HG02571 (cell line): Measurements from ENCODE around the gene TMC1.

Experiments used
- ATAC-seq: cut with Tn5 transposase; IDR thresholded peaks from one replicate; pipeline ENCODE4 v1.9.1; 2021; ENCODE audit warnings: mild to moderate bottlenecking, moderate library complexity; ENCODE audit not compliant: unreplicated experiment

Gene TMC1

DNA sequence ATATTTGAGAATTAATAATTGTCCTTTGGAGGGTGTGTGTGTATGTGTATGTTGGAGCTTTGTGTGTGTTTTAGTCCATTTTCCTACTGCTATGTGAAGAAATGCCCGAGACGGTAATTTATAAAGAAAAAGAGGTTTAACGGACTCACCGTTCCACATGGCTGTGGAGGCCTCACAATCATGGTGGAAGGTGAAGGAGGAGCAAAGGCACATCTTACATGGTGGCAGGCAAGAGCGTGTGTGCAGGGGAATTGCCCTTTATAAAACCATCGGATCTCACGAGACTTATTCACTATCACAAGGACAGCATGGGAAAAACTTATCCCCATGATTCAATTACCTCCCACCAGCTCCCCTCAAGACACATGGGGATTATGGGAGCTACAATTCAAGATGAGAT is 44.1 kb downstream of the TMC1 start:
- ATAC-seq: no peak

DNA sequence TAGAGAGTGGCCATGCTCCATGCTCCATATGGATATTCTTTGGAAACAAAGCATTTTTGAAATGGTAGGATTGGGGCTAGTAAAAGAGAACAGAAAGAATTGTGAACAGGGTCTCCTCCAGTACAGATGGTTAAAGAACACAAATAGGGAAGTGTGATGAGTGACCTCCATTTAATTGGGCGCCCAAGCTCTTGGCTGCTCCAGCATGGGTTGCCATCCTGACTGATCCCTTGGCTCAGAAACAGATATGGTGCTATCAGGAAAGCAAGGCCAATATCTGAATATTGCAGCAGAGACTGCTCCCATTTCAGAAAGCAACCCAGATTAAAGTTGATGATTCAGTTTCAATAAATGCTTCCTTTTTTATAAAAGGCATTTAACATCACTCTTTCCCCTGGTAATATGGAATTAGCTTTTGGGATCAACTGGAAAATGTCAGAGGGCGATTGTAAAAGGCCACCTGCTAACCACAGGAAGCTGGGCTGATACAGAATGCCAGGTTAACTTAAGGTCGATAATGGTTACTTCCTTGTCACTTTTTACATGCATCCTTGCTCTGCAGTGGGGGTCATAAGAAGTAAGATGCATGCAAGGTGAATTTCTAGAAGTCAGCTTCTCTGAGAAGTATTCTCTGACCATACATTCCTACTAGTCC is 52.9 kb downstream of the TMC1 start:
- no peak for ATAC-seq

DNA sequence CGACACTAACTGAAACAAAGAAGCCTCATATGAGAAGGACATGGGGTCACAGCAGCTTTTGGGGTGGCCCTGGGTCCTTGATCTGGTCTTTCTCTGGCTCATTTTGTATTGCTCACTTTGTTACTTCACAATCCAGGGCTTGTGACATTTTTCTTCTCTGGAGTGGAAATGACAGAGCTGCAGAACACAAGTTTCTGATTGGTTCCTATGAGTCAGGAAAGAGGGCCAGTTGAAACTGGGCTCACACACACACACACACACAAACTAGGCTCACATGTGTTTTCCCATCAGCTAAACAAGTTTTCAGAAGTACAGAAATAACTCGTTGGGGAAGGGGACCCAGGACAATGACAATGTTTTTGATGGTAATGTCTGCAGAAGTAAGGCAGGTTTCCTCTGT is 54.3 kb downstream of the TMC1 start:
- no peak for ATAC-seq

DNA sequence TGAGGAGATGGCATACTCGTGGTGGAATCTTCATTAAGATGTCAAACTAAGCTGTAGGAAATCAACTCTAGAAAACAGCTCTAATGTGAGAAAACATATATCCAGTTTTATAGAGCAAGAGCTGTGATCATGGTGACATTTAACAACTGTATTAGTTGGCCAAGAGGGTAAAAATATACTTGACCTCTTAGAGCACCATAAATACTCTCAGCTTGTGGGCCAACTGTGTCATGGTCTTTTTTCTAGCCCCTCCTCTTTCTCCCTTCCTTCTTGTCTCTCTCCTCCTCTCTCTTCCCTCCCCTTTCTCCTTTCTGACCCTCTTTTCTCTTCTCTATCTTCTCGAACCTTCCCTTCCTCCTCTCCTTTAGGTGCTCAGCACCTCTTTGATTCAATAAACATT is 54.7 kb downstream of the TMC1 start:
- no peak for ATAC-seq

DNA sequence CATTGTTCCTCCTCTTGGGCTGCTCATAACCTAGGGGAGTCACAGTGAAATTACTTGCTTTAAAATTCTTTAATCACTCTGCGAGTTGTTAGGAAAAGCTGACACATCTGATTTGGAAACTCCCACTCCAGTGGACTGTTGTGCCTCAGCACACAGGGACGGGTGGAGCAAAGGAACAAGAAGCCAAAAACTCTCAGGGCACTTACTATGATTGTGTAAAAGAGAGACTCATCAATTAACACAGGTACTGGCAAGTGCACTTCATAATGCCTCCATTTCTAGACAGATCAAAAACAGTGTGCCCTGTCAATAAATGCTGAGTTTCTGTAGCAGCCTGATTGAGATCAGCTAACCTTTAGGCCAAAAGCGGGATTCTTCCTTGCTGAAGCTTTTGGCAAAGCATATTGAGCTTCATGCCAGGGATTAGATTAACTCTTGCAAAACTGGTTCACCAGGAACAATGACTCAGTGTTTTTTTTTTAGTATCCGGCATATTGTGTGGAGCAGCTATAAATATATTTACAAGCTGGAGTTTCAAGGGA is 55.9 kb downstream of the TMC1 start:
- ATAC-seq: no peak

DNA sequence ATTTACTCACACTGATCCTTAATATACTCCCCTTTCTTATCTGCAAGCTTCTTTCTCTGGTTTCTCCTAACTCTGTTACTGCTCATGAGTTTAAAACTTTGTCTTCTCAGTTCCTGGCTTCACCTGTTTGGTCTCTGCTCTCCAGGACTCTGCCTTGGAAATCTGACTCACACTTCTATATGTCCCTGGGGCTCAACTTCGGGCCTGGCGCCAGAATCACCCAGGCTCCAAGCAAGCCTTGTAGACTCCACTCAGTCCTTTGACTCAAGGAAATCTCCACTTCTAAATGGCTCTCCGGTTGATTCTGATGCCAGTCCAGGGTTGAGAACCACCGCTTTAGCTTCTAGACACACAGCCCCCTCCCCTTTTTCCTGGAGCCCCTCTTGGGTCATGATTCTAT is 57.8 kb downstream of the TMC1 start:
- no peak for ATAC-seq

DNA sequence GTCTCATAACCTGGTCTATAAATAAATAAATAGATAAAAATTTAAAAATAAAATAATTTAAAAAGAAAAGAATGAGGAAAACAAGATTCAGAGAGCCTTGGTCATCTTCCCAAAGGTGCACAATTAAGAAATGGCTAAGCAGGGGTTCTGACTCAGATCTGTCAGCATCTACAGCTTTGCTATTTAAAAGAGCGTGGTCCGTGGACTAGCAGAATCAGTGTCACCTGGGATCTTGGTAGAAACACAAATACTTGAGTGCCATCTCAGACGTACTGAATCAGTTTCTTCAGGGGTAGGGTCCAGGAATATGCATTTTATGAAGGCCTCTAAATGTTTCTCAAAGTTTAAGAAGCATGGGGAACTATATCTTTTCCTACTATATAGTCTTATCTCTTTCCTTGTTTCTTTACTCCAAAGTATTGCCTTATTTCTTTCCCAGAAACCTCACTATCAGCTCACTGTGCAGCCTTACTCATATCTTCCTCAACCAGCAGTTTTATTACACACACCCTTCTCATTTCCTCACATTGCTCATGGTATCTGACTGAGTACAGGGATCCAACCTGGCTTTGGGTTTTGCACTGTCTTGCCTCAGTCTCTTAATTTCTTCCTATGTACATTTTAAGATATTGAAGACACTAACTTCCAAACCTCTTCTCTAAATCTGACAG is 58.6 kb downstream of the TMC1 start:
- no peak for ATAC-seq

DNA sequence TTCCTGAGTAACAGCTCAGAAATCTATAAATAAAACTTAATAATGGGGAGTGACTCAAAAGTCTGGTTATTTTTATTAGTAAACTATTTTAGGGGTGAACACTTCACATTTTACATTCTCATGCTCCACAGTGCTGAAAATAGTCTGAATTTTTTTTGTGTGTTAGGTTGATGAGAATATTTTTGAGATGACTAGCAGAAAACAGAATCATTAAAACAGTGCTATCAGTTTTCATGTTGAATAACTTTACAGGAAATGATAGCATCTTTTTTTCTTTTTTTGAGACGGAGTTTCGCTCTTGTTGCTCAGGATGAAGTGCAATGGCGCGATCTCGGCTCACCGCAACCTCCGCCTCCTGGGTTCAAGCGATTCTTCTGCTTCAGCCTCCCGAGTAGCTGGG is 60.3 kb downstream of the TMC1 start:
- ATAC-seq: no peak

DNA sequence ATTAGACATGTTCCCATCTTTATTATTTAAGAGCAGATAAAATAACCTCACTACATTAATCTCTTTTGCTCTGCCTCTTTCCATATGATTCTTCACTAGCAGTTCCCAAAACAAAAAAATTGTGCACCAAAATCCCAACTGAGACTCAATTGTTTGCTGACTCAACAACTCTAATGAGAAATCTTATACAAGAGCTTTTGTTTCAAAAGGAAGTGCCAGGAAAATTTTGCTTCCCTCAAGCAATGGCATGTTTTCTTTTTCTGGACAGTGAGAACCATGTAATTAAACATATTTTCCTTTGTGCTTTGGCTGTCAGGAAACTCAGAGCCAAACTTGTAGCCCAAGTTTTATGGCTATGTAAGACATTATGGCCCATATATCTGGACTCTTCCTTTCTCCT is 62.0 kb downstream of the TMC1 start:
- no peak for ATAC-seq

DNA sequence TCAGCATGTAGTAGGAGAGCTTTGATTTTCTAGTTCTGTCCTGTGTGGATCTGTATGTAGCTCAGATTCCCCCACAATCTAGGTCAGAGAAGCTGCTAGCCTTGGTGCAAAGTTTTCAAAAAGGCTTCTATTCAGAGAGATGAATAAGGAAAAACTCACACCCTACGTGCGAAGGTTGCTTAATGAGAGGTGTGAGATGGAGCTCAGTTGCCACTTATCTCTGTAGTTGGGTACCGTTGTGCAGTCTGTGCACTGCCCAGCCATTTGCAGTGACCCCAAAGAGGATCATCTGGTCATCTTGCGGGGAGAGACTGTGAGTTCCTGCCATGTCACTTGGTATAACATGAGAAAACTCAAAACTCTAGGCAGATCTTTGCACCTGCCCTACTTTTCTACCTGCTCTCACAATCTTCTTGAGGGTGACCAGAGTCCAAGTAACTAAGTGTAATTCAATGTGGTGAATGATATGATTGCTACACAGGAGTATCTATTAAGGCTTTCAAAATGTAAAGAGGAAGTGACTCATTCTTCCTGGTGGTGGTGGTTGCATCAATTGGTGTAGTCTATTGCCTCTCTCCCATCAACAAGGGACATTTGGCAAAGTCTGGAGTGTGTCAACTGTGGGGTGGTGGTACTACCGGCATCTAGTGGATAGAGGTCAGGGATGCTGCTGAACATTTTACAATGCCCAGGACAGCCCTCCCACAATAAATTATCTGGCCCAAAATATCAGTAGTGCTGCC is 65.2 kb downstream of the TMC1 start:
- no peak for ATAC-seq

DNA sequence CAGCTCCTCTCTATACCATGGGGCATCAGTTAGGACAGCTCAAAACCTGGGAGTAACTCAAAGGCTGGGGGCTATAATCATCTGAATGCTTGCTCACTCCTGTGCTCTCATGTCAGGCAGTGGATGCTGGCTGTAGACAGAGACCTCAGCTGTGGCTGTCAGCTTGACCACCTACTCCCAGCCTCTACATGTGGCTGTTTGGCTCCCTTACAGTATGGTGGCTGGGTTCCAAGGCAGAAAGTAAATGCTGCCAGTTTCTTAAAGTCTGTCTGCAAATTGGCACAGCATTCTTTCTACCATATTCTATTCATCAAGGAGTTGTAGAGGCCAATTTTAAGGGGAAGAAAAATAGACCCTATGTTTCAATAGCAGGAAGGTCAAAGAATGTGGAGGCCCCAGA is 66.9 kb downstream of the TMC1 start:
- ATAC-seq: no peak

DNA sequence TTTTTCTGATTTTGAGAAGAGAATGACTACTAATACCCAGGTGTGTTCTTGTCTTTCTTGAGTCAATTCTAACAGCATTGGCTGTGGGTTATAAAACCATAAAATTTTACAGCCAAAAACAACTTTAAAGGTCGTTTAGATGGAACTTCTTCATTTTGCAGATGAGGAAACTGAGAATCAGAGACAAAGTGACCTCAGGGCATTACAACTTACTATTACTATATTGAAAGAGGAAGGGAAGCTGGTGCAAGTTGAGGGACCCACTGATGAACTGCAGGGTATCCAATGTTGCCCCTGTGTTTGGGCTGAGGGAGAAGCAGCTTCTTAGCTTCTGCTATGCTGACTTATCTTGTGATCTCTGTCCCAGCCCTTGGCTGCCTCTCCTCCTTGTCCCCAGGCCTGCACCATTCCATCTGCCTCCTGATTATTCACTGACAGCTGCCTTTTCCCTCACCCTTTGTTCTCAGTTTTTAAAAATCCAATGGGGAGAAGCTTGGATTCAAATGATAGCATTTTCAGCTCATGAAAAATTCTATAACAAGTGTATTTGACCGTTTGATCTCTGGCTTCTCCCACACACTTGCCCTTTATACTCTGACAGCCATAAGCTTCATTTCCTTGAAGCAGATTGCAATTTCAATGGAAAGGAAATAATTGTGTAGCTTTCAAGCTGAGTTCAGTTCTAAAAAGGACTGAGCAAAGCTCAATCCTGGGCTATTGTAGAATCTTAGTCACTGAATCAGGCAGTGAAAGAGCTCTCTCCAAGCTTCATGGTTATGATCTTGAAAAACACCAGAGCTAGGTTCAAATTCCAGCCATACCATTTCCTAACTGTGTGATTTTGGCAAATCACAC is 68.5 kb downstream of the TMC1 start:
- ATAC-seq: no peak

DNA sequence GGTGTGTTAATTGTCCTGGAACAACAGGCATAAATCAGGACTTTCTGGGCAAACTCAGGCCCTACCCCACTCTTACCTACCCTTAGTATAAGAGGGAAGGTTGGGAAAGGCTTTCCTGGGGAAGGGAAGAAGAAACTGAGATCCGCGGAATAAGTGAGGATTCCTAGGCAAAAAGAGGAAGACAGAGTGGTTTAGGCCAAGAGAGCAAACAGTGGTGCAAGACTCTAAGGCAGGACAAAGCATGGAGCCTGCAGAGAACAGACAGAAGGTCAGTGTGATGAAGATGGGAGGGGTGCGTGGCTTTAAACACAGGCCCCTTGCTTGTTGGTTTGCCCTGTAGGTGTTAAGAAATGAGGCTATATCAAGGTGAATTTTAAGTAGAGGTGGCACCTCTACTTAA is 69.4 kb downstream of the TMC1 start:
- no peak for ATAC-seq

DNA sequence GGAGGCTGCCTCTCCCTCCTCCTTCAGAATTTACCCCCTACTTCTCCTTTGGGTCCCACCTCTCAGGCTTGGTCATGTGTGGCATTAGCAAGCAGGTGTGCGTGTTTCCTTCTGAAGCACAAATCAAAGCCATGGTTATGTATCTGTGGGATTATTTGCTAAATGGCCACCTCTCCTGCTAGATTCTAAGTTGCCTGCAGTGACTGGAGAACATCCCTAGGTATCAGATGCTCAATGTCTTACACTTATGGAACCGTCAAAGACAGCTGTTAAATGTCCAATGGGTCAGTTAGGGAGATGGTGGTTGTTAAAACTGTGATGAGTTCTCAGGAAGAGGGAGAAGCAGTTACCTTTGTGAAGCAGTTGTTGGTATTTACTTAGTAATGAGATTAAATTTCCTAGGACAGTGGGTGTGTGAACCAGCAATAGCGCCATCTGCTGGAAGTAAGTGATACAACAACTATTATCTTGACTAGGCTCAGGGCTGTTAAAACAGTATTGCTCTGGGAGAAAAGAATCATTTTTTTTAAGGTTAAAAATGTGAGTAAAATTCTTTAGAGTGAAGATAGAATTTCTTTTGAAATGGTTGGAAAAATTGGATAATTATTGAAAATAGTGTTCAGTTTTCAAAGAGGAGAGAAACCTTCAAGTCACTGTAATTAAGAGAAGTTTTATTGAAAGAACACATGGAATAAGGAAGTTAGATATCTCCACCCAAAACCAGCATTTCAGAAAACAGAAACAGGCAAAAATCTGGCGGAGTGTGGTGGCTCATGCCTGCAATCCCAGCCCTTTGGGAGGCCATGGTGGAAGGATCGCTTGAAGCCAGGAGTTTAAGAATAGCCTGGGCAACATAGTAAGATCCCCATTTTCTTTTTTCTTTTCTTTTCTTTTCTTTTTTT is 71.3 kb downstream of the TMC1 start:
- ATAC-seq: peak; percentile 75

DNA sequence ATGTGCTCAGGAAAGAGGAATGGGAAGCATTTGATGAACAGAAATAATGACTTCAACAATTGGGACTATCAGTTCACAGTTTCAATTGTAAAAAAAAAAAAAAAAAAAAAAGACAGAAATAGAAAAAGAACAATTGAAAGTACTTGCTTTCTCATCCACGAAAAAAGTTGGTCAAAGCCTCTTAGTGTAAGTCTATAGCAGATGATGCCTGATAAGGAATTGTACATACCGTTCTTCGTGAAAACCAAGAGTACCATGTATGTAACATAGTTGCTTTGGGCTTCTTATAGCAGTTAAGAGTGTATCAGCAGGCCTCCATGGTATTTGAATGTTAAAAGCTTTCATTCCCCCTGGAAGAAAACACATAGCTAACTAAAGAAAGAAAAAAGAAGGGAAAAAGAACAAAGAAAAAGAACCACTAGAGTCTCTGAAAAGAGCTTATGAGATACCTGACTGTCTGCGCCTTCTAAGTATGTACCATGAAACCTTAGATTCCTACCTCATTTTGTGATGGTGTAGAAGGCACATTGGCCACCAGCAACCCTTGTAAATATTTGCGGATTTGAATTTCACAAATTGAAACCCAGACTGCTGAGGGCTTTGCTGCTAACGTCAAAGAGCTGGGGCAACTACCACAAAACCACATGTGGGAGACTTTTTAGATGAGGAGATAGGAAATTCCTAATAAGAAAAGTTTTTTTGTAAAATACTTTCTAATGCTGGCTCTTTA is 75.2 kb downstream of the TMC1 start:
- ATAC-seq: no peak

DNA sequence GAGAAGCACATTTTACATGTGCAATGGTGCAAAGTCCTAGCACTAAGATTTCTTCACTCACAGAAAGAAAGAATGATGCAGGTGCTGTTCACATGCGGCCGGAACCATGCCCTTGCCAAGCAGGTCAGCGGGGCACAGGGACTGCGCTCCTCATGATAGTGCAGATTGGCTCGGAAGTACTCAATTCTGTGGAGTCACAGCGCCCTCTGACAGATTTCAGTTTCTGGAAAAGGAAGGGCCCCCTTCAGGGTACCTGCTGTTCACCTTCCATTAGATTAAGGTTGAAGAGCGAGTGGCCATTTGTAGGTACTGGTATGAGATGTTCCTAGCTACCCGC is 75.7 kb downstream of the TMC1 start:
- no peak for ATAC-seq

DNA sequence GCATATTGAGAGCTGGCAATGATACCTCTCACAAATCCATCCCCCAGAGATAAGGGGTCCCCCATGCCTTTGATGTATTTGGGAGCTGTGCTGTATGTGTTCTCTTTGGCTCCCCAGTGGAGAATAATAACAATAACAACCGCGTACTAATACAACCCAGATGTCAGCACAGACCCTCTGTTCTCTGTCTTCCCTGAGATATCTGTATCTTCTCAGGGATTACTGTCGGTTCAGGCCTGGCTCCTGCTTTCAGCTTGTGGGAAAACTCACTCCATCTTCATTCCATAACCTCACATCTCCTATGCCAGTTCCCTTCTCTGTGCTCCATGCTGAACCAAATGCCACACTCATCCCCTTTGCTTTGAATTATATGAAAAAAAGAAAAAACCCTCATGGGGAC is 76.2 kb downstream of the TMC1 start:
- ATAC-seq: no peak

DNA sequence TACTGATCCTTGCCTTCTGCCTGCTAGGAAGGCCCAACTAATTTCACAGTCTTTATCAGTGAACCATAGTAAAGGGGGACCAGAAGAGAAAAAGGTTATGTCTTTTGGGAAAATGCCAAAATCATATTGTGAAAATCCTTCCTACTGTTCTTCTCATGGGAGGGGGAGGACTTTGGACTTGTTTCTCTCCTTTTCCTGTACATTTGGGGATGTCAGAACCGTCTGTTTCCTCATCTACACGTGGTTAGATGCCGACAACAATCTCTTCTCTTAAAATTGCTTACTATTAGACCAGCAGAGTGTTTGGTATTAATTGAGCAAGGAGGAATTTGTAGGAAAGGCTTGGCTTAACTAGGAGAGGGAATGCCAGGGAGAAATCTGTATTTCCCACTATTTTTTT is 77.2 kb downstream of the TMC1 start:
- ATAC-seq: no peak

DNA sequence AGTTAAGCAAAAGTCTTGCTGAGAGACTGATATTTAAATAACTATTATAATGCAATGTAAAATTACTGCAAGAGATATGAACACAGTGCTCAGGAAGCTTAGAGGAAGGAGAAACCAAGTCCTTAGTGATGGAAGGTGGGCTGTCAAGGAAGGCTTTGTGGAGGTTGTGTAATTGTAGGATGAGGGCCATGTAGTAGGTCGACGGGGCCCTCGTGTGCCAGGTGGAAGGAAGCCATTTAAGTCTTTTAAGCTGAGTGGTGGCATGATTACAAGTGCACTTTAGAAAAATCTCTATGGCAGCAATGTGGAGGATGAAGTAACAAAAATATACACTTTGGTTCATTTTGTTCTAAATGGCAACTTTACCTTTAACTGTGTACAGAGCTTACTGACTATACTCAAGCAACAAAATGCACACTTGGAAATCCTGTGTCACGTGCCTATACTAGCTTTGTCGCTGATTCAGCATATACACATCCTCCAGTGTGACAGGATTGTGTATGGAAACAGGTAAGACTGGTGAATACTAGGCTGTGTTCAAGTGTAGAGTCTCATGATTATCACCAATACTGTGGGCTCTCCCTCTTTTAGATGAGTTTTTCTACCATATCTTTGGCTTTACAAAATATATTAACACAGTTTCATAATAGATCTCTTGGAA is 78.6 kb downstream of the TMC1 start:
- no peak for ATAC-seq
